Progenitor cell of endocrine pancreas (in vitro differentiated cells): ENCODE results near the gene SEC23B. TPM values are rescaled to one million over a fixed set of nuclear protein-coding genes. Genes with fewer than 3 reads are reported as not detected.
A peak's percentile ranks its signal among the peaks of the same experiment; 100 is the strongest.

Experiments
- DNase-seq: peaks from one replicate; pipeline ENCODE4 v3.0.0; 2021; ENCODE audit warnings: low spot score; ENCODE audit not compliant: unreplicated experiment
- H3K27ac Mint-ChIP-seq: 2 replicates; pipeline ENCODE4 v1.8.0; 2021; ENCODE audit warnings: mild to moderate bottlenecking, moderate library complexity, mixed read lengths
- H3K27me3 Mint-ChIP-seq: 2 replicates; pipeline ENCODE4 v1.8.0; 2021; ENCODE audit warnings: mixed read lengths
- H3K36me3 Mint-ChIP-seq: 2 replicates; pipeline ENCODE4 v1.8.0; 2022; ENCODE audit warnings: mixed read lengths; ENCODE audit not compliant: insufficient read depth
- H3K4me1 Mint-ChIP-seq: 2 replicates; pipeline ENCODE4 v1.8.0; 2021; ENCODE audit warnings: low read depth, mixed read lengths
- H3K4me3 Mint-ChIP-seq: 2 replicates; pipeline ENCODE4 v1.8.0; 2021; ENCODE audit warnings: low read depth, mild to moderate bottlenecking, moderate library complexity, mixed read lengths
- H3K9me3 Mint-ChIP-seq: 2 replicates; pipeline ENCODE4 v1.8.0; 2021; ENCODE audit warnings: low read depth, mixed read lengths
- CTCF ChIP-seq: fragments of 200-600 bp; sonication (generic); IDR thresholded peaks from one replicate; pipeline ENCODE4 v1.5.0; 2021; ENCODE audit warnings: antibody characterized with exemption, mild to moderate bottlenecking; ENCODE audit not compliant: unreplicated experiment
- long read RNA-seq: library from polyadenylated mRNA; unstranded; transcript quantifications from one replicate; pipeline ENCODE4 v2.0.0, GENCODE V29; 2020
- total RNA-seq: library from RNA; stranded (reverse); gene quantifications from 2 replicates; pipeline ENCODE4 v1.2.1, GENCODE V29; 2021

Gene SEC23B
- 57.5 and 58.4 TPM in 2 replicates for total RNA-seq
- long read RNA-seq, transcript SEC23B-202 (20 exons, 3,464 nt): minor isoform, 208 of 610 reads
- long read RNA-seq, transcript SEC23B-204 (20 exons, 3,484 nt): major isoform, 271 of 610 reads
- long read RNA-seq, transcript SEC23B-203 (20 exons, 3,351 nt): minor isoform, 11 of 610 reads
- long read RNA-seq, partial matches to known transcripts: 51 of 610 reads
- long read RNA-seq, other reads (novel, unspliced or antisense): 68 of 610 reads

- peak within 1 kb of the TSS; percentile 100 for H3K4me3 Mint-ChIP-seq
- H3K27ac Mint-ChIP-seq: peak within 1 kb of the TSS; percentile 100
- peaks cover 19% of the 10 kb centered on the region for H3K4me1 Mint-ChIP-seq
- peaks cover 13% of the 10 kb centered on the region for H3K36me3 Mint-ChIP-seq
- H3K9me3 Mint-ChIP-seq: no peaks in the 10 kb centered on the region
- DNase-seq: peak; percentile 87
- no peak for TF ChIP-seq CTCF
- peaks cover 3% of the 10 kb centered on the region for H3K27me3 Mint-ChIP-seq
These were observed at the start of gene SEC23B for GRCh38 chr20:18507218-18508191. SEC23B (plus strand) TSS chr20:18507940; CDS start chr20:18510836, 2,896 bp downstream.

- H3K4me1 Mint-ChIP-seq: peaks cover 22% of the 10 kb centered on the region
- TF ChIP-seq CTCF: no peak
- no peaks in the 10 kb centered on the region for H3K9me3 Mint-ChIP-seq
- H3K27me3 Mint-ChIP-seq: no peaks in the 10 kb centered on the region
- DNase-seq: no peak
- peak overlapping the region; percentile 49 for H3K27ac Mint-ChIP-seq
- peak overlapping the region; percentile 97 for H3K4me3 Mint-ChIP-seq
- no peaks in the 10 kb centered on the region for H3K36me3 Mint-ChIP-seq
These were observed 42.1 kb upstream of the SEC23B start for GRCh38 chr20:18465536-18466200.

- no peak for TF ChIP-seq CTCF
- Mint-ChIP-seq H3K36me3 (no peaks in the 10 kb centered on the region), H3K27ac (peak overlapping the region; percentile 100), H3K27me3 (no peaks in the 10 kb centered on the region), H3K4me3 (peak overlapping the region; percentile 97), H3K9me3 (no peaks in the 10 kb centered on the region), H3K4me1 (peaks cover 22% of the 10 kb centered on the region)
- DNase-seq: no peak
These were observed 41.2 kb upstream of the SEC23B start for GRCh38 chr20:18466574-18466893.

DNA sequence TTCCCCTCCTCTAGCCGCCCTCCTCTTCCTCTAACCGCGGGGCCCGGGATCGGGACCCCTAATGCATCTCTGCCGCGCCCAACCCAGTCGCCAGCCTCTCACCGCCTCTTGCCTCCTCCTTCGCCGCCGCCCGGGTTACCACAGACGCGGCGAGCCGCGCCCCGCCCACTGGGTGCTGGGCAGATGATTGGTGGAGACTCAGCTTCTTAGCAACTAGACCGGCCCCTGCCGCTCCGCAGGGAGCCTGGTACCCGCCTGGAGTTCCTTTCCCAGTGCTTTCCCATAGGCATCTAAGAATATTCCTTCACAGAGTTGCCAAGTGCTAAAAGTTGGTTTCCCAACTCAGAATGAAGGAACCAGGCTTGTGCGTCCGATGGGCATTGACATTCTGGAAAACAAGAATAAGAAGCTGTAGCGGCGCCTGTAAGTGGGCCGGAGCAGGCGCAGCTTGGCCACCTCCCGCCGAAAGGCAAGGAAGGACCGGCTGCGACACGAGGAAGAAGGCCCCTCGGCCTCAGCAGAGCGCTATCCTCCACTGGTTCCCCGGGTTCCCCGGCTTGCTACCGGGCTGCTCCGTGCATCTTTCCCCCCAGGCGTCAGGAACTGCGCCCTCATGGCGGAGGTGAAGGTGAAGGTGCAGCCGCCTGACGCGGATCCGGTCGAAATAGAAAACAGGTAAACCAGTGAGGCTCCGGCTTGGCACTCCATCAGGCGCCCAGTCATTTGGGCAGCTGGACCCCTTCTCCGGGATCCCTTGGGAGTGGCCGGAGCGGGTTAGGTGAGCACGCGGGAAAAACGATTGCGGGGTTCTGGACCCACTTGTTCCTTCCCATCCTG is 40.6 kb upstream of the SEC23B start, which contains the start of the genes DZANK1 and POLR3F:
DZANK1 (minus strand) TSS at position 137 of the 837 bp plus-strand sequence. CDS start 1,672 bp downstream, outside the sequence.
POLR3F (plus strand) TSS at position 497 of the 837 bp plus-strand sequence; CDS start at position 614, 117 bp downstream.
- DNase-seq: peak; percentile 90

More for the DNA sequence above, 40.6 kb upstream of the SEC23B start, which contains the start of the genes DZANK1 and POLR3F:
- H3K4me1 Mint-ChIP-seq: peaks cover 22% of the 10 kb centered on the region
- peak within 1 kb of the TSS; percentile 100 for H3K27ac Mint-ChIP-seq
- TF ChIP-seq CTCF: no peak
- no peaks in the 10 kb centered on the region for H3K9me3 Mint-ChIP-seq
- no peaks in the 10 kb centered on the region for H3K27me3 Mint-ChIP-seq
- H3K36me3 Mint-ChIP-seq: no peaks in the 10 kb centered on the region
- peak within 1 kb of the TSS; percentile 97 for H3K4me3 Mint-ChIP-seq
